HG02870 (cell line): ENCODE results near the gene APPL2.

ENCODE experiments used
- ATAC-seq: cut with Tn5 transposase; IDR thresholded peaks from one replicate; pipeline ENCODE4 v1.9.1; 2021; ENCODE audit warnings: mild to moderate bottlenecking, moderate library complexity; ENCODE audit not compliant: unreplicated experiment

APPL2 gene

DNA sequence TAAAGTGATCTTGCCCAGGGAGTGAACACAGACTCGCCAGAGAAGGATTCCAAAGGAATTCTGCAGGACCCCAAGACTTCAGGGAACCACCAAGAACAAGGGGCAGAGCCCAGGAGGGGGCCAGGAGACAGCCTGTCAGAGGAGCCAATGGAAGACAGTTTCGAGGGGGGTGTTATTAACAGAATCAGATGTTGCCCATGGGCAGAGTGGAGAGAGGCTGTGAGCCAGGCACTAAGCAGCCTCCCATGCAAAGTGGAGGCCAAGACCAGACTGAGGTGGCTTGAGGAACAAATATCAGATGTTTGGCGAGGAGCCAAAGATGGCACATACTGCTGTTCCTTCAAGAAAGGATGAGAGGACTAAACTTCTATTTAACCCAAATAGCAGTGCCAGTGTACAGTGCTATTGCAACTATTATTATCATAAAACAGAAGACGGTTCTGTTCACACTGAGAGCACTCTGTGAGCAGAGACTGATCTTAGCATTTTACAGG lies 12.6 kb downstream of the APPL2 start:
- no peak for ATAC-seq

DNA sequence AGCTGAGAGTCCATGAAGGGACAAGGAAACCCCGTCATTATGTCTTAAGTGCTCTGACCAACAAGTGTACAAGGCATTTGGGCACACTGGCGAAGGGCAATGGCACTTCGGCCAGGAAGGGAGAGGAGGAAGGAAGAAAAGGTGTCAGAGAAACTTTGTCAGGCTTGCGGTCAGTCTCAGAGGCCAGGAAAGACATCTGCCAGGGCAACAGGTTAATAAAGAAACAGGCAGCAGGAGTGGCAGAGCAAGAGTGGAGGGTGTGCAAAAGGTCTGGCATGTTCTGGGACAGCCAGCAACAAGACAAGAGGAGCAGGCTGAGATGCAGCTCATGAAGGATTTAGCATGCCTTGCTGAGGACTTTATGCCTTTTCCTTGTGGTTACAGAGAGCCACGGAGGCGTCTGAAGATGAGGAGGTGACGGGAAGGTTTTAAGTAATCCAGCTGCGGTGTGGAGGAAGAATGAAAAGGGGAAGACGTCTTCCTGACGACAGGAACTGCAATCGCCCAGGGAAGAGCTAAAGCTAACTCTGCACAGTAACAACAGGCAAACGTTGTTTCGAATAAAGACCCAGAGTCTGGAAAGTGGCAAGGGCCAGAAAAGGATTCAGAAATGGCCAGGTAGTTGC lies 13.1 kb downstream of the APPL2 start:
- no peak for ATAC-seq

DNA sequence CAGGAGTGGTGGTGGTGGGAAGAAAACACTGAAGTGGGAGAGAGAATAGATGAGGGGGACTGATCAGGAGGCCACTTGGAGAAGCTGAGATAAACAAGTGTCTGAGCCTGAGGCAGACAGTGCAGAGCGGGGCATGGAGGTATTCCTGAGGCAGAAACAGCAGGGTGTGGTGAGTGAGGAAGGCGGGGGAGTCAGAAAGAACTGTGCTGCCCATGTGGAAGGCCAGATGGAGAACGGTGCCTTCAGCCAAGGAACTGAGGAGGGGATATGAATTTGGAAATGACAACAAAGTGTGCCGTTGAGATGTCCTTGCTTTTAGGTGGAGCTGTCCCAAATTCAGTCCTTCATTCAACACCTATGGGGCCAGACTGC lies 13.7 kb downstream of the APPL2 start:
- no peak for ATAC-seq

DNA sequence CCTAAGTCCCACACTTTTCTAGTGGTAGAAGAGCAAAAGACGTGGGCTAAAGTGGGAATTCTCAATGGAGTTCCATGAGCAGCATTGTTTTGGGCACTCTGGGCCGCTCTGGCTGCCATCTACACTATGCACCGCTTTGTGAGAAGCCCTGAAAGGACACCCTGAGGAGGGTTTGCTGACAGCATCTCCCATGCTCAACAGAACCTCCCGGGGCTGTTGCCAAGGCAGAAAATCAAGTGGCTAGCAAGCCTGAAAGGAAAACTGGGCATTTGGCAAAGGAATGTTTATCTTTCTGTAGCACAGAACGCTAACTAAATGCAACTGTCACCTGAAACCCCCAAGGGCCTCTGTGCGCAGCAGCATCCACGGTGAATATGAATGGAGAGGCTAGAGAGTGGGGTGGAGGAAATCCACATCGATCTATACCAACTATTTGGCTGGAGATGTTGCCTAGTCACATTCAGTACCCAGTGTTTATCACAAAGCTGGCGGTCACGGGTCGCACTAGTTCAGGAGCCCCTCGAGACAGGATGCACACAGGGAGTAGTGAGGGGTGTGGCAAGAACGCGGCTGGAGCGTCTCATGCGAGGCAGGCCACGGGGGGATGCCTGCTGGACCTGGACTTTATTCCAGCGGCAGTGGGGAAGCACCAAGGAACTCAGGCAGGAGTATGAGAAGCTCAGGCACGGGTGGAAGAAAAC lies 14.2 kb downstream of the APPL2 start:
- ATAC-seq = no peak

DNA sequence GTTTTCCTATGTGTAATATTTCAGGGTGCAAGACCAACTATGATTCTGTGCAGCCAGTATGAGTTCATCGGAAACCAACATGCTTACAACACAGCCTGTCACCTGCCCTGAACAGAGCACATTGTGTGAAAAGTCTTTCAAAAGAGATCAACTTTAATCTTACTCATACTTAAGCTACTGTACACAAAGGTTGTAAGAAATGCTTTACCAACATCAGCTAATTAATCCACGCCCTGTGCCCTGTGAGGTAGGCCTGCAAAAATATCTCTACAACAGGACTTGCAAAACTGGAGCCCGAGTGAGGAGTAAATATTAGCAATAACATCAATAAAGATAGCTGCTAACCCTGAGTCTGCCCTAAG lies 15.1 kb downstream of the APPL2 start:
- no peak for ATAC-seq

DNA sequence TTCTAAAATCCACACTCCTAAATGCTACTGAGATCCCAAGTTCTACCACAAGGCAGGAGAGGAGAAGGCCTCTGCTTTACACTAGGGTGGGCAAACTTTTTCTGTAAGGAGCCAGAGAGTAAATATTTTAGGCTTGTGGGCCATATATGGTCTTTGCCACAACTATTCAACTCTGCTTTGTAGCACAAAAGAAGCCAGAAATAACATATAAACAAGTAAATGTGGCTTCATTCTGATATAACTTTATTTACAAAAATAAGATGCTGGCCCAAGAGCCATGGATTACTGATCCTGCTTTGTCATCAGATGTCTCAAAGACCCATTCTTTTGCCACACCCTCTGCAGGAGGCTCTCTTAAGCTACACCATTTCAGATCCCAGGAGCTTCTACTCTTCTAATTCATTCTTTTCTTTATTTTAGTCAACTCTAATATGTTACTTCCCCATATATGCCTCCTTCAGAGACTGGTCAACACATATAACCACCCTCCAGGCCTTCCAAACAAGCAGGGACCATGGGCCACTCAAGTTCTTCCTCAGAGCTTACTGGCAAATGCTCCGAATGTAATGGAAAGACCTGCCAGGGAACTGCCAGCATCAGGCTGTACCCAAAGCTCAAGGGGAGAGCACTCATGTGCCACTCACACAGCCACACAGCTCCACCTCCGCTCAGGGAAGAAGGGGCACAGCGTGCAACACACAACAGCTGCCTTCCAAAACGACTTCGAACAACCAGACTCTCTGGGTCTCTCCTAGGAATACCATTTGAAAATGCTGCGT lies 15.6 kb downstream of the APPL2 start:
- no peak for ATAC-seq

DNA sequence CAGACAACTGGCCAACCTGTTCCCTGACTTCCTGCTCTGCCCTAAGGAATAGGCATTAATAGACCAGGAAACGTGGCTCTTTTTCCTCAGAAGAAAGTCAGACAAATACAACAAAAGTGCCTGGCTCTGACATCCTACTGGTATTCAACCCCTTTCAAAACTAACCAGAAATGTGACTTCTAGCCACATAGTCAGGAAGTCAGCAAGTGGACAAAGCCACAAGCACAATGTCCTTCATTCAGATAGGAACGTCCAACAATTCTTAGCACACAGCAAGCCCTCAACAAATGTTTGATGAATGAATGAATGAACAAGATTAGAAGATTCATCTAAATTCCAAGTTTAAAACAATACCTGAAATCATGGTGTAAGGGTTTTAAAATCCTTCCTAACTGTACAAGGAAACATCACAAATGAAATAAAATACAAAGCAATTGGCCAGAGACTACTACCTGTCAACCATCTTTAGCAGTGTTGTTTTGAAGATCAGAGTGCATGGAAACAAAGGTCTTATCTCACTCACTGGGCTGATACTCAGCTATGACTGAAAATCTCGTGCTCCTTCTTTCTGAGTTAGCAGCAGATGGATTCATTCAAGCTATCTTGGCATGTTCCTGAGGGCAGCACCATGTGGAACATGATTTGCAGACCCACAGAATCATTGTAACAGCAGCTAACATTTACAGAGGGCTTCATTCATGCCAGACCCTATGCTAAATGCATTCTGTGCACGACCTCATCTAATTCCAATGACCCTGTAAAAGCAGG lies 16.5 kb downstream of the APPL2 start:
- no peak for ATAC-seq

DNA sequence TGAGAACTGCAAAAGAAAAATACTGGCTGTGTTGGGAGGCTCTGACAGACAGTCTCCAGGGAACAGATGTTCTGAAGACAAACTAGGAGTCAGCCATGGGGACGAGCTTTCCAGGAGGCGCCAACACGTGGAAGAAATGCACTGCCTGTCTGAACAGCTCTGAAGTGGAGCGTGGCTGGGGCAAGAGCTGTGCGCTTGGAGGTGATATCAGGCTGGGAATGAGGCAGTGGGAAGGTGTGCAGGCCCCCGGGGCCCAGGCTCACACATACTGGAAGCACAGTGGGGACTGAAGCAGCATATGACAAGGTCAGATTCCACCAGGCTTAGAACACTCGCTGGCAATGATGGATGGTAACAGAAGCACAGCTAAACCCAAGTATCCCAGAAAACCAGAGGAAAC lies 17.5 kb downstream of the APPL2 start:
- no peak for ATAC-seq

DNA sequence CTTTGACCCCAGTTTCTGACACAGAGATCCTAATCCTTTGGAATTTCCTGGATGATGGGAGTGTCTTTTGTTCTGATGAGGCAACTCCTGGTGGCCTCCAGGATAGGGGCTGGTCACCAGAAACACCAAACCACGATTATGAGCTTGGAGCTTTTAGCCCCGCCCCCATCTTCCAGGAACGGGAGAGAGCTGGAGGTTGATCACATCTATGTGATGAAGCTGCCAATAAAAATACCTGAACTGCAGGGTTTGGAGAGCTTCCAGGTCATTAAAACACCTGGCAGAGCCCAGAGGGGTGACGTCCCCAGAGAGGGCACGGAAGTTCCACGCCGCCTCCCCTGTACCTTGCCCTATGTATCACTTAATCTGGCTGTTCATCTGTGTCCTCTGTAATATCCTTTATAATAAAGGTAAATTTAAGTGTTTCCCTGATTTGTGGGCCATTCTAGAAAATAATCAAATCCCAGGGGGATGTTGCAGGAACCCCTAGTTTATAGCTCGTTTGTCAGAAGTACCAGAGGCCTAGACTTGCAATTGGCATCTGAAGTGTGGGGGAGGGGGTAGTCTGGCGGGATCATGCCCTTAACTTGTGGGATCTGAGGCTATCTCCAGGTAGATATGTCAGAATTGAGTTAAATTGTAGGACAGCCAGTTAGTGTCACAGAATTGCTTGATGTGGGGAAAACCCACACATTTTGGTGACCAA lies 21.2 kb downstream of the APPL2 start:
- no peak for ATAC-seq

DNA sequence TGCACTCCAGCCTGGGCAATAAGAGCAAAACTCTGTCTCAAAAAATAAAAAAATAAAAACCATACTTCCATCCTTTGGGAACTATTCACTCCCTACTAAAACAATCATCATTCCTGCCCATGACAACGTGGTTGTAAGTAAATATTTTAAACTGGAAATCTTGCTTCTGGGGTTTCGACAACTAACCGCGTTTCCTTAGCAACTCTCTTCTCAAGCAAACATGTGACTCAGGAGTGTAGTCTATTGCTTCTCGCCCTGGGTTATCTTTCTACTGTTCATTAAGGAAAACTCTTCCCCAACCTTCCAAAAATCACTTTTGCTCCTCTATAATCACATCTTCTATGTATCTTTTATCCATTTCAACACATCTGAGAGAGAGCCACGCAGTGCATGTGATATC lies 21.8 kb downstream of the APPL2 start:
- no peak for ATAC-seq

DNA sequence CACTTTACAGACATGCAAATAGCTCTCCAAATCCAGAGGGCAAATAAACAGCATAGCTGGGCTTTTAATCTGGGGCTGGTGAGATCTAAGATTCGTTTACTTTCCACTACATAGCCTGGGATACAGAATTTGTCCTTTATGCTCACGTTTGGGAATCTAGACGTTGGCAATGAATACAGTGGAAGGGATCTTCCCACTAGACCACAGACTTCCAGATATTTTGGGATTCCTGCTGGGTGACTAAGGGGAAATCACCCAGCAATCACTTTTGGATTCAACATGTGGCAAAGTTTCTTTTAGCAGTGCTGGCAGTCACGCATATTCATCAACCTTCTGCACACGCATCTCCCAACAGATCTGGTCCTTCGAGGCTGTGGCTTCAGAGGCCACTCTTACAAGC lies 23.5 kb downstream of the APPL2 start:
- ATAC-seq = no peak

DNA sequence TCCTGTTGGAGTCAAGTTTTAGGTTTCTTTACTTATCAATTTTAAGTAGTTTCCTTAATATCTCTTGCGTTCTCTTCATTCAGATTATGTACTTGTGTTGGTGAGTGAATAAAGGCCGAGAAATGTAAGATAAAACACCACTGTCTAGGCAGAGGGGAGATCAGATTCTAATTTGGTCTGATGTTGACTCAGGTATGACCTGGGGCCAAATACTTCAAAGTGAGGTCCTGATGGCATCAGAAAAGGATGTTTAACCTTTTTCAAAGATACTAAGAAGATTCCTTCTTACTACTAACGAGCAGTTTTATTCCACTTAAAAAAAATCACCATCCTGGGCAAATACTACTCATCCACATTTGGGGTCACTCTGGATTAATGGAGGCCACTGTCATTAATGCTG lies 26.9 kb downstream of the APPL2 start:
- no peak for ATAC-seq

DNA sequence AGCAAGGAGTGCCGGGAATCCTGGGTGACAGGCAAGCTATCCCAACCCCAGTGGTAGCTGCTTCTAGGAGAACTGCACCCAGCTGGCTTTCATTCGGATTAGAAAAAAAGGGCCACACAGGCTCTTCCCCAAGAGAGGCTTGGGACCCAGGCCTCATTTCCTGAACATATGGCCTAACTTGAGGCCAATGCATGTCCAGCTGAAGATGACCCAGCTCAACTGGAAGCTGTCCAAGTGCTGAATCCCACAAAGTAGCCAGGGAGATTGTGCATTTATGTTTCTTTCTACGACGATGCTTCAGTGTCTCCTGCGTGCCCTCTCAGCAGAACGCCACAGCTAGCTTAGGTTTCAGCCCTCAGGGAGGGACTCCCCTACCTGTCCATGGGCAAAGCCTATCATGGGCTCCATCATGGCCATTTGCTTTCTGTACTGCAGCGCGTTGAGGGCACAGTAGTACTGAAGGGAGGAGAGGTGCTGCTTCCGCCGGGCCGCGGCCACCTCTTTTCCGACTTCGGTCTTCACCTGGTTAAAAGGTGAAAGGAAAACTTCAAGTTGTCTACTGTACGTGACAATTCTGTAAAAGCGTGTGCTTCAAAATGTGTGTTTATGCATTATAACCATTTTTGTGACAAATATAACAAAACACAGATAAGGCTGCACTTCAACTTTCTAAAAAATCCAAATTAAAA lies 29.1 kb downstream of the APPL2 start:
- no peak for ATAC-seq

DNA sequence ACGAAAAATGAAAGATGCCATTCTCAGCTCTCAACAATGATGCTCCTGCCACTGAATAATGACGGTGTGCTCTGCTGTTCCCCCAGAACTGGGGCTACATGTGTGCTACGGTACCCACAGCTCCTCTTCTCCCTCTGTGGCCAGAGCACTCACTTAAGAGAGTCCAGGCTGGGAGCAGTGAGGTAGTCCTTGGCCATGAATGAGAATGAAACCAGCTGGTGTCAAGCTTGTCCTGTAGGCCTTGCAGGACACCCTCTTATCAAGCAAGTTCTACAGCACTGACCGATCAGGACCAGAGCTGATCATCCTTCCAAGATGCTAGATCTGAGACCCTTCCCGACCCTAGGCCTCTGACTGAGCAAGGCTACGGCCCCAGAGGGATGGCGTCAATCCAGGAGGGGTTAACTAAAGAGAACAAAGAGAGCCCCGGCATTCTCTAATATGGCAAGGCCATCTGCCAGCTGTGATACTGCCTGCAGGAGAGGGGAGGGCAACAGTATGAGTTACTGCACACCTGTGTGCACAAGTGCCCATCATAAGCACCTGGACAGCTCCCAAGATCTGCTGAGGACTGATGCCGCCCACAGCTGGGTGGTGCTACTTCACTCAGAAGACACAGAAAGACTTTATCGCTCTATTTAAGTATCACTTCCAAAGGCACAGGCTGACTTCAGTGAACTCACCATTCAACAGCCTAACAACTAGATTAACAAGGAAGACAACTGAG lies 30.5 kb downstream of the APPL2 start:
- ATAC-seq = no peak

DNA sequence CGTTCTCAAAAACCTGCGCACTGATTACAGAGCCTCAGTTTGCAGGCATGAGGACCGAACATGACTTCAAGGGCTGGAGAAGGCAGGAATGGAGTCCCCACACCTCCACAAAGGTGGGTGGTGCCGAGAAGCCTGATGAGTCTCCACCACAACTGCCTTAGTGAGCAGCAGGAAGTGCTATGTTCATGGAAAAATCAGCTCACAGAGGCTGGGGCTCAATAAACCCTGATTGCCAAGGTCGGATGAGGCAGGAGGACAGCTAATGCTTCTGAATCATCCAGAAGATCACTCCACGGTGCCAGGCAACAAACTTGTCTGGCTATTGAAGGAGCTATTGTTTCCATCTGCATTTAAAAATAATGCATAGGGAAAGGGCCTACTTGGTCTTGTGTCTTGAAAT lies 31.1 kb downstream of the APPL2 start:
- no peak for ATAC-seq

DNA sequence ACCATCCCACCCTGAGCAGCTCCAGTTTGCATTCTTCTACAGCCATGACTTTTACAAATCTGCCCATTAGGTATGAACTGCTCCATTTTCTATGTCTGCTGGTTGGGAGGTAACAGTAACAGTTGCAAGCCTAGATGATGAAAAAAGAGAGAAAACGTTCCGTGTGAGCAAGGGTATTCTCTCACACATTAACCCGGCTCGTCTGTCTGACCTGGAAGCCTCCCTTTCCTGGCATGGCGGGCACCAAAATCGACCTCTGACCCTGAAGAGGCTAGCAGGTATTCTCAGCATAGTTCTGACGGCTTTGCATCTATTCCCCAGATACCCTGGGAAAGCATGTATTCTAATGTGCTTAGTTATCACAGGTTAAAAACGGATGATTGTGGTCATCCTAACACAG lies 31.8 kb downstream of the APPL2 start:
- ATAC-seq = no peak

DNA sequence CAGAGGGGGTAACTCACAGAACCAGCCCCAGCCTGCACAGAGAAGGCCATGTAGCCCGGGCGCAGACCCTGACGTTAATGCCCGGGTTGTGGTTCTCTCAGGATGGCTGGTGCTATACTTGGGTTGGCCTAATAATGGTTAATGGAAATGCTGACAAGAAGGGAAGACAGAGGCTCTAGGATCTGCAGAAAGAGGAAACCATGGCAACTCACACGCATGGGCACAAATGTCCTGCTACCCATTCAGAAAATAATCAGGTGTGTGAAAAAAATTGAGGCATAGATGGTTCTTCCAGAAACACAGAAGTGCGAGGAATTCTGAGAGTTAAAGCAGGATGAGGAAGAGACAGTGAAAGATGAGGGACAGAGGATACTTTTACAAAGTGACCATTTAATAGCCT lies 33.8 kb downstream of the APPL2 start:
- no peak for ATAC-seq

DNA sequence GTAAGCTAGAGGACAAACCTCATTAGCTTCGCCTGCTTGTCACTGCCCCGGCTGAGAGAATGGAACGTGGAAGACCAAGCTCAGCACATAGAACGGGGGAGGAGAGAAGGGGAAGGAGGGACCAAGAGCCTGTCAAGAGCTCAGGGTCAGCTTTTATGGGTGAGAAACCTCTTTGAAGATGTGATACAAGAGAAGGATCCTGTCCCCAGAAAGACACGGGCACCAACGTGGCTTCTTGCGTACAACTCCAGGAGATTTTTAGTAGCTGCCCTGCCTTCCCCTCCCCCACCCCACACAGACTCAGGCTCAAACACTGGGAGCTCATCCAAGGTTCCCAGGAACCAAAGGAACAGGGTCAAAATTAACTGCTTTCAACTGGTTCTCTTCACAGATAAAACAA lies 34.7 kb downstream of the APPL2 start:
- ATAC-seq = no peak

DNA sequence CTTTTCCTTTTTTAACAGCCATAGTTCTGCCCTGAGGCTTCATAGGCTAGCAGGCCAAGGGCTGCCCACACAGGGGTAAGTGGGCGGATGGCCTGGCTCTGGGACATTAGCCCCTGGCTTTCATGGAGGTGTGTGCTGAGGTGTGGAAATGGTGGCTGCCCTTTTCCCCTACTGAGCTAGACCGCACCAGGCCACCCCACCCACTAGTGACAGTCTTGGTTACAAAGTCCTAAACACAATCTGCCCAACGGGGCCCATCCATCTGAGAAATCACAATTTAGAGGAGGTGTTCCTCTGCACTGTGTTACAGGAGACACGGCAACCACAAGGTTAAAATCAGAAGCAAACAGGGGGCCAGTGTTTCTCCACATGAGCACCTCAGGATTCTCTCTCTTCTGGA lies 35.6 kb downstream of the APPL2 start:
- no peak for ATAC-seq

DNA sequence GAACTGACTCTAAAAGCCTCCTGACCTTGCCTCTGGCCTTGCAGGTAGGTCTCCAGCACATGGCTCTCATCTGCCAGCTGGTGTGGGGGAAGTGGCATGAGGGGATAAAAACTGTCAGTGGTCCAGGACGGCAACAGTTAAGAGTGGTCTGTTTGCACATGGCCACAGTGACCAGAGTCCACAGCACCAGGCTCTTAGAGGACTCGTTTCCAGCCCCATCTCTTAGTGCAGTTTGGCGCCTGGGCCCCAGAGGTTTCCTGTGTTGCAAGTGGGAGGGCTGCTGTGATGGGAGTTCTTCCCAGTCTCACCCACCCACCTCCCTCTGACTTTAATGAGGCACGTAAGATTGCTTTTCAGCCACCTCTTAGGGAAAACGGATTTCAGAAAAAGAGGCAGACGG lies 37.0 kb downstream of the APPL2 start:
- ATAC-seq = no peak
